ENCODE data around the gene GDPD3. TPM values are rescaled to one million over a fixed set of nuclear protein-coding genes. Genes with fewer than 3 reads are reported as not detected.
A peak's percentile ranks its signal among the peaks of the same experiment; 100 is the strongest.

GDPD3 gene
- total and polyA plus RNA-seq, 9 of the 15 experiments (the other 6 are each of a cell fraction or from before 2014, with no cell fraction given), result 0.47 to 3.9 (median 1.1) TPM

DNA sequence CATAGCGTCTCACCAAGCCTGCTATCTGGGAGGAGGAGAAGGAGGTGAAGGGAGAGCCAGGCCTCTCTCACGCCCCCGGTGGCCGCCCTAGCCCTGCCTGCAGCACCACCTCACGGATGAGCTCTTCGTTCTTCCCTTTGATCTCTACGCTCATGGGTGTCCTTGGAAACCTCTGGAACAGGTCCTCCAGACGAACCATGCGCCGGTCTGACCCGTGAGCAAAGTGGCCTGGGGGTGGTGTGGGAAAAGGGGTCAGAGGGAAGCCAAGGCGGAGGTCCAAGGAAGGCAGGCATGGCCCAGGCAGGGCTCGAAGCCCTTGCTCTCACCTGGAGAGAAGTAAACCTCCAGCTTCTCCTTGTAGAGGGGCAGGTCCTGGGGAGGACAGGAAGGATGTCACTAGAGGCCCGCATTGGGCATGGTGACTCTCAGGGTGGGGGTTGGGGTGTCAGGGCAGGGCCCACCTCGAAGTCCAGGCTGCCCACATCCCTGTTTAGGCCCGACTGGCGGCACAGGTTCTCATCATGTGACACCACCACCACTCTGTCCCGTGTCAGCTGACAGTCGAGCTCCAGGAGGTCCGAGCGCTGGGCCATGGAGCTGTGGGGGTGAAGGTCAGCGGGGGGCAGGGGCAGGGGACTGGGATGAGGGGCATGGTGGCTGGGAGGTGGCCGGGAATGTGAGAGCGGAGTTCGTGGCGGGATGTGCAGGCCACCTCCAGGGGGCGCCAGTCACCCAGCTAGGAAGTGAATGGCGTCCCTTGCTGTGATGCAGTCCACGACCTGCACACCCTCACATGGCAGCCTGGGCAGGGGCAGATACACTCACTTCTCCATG, 923 bp downstream of the GDPD3 start (continued):
- TF ChIP-seq ELF1 (tag; IDR thresholded peaks at IDR 0.05) (no peak), NR1H2 (CRISPR knock-in tag; IDR thresholded peaks at IDR 0.05) (no peak), FOS (IDR thresholded peaks at IDR 0.05; ENCODE audit: extremely low read depth, insufficient read length) (no peak), ZNF12 (CRISPR knock-in tag; IDR thresholded peaks at IDR 0.05) (no peak), ETV1 (tag; conservative IDR thresholded peaks at IDR 0.05; ENCODE audit: low read depth) (no peak), ZNF274 (IDR thresholded peaks at IDR 0.05; ENCODE audit: borderline replicate concordance, low read depth, low read length) (no peak), ZNF57 (CRISPR knock-in tag; IDR thresholded peaks at IDR 0.05) (no peak), ZSCAN32 (CRISPR knock-in tag; IDR thresholded peaks at IDR 0.05) (no peak), BDP1 (IDR thresholded peaks at IDR 0.05; ENCODE audit: insufficient read depth, insufficient read length) (no peak), RHOXF2B (CRISPR knock-in tag; conservative IDR thresholded peaks at IDR 0.05) (no peak), HSF4 (CRISPR knock-in tag; IDR thresholded peaks at IDR 0.05; ENCODE audit: borderline replicate concordance) (no peak), CAMTA2 (CRISPR knock-in tag; conservative IDR thresholded peaks at IDR 0.05) (no peak), ZNF3 (CRISPR knock-in tag; IDR thresholded peaks at IDR 0.05) (no peak), EWSR1 (IDR thresholded peaks at IDR 0.05; ENCODE audit: borderline replicate concordance, low read depth, partially characterized antibody) (no peak), MCM3 (IDR thresholded peaks at IDR 0.05) (no peak), CHD2 (IDR thresholded peaks at IDR 0.05; ENCODE audit: low read depth, low read length) (no peak), ZNF407 (IDR thresholded peaks at IDR 0.05; ENCODE audit: low read depth) (no peak), TEAD1 (CRISPR knock-in tag; IDR thresholded peaks at IDR 0.05) (peak in 1 of 2 experiments; percentile 62; a peak in 1 of 4 replicates)
- TF ChIP-seq, protein P1, sequence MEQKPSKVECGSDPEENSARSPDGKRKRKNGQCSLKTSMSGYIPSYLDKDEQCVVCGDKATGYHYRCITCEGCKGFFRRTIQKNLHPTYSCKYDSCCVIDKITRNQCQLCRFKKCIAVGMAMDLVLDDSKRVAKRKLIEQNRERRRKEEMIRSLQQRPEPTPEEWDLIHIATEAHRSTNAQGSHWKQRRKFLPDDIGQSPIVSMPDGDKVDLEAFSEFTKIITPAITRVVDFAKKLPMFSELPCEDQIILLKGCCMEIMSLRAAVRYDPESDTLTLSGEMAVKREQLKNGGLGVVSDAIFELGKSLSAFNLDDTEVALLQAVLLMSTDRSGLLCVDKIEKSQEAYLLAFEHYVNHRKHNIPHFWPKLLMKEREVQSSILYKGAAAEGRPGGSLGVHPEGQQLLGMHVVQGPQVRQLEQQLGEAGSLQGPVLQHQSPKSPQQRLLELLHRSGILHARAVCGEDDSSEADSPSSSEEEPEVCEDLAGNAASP (IDR thresholded peaks at IDR 0.05), result no peak
- TF ChIP-seq, protein P2, sequence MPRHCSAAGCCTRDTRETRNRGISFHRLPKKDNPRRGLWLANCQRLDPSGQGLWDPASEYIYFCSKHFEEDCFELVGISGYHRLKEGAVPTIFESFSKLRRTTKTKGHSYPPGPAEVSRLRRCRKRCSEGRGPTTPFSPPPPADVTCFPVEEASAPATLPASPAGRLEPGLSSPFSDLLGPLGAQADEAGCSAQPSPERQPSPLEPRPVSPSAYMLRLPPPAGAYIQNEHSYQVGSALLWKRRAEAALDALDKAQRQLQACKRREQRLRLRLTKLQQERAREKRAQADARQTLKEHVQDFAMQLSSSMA (CRISPR knock-in tag; IDR thresholded peaks at IDR 0.05), result no peak

All from K562 (cell line).